Pancreas (tissue), 10 donors: Measurements from ENCODE around the gene FLVCR1. TPM values are rescaled to one million over a fixed set of nuclear protein-coding genes. Genes with fewer than 3 reads are reported as not detected.

Source experiments
- ATAC-seq, 4 donors: fragments of 200-7000 bp; cut with Tn5 transposase; one replicate each; pipeline versions ENCODE4 v1.8.0 to v1.9.1; 2020; ENCODE audit warnings: mild to moderate bottlenecking in 4 of 4, moderate library complexity in 4 of 4
- DNase-seq, 6 donors: peaks; one replicate each; pipeline ENCODE4 v3.0.0-alpha.2; 2020
- FAIRE-seq: peaks from 2 replicates; lab custom pipeline; 2012; peaks lifted over from hg19 to GRCh38; lab: Jason Lieb, UNC
- H3K27ac ChIP-seq, 4 donors: fragments of 200-600 bp; sonication (generic); 1 replicate in 3 of 4; 2 replicates in 1 of 4; pipeline versions ENCODE4 v1.5.0 to v1.8.0; 2020
- H3K27me3 ChIP-seq, 4 donors: fragments of 200-600 bp; one replicate each; pipeline ENCODE4 v1.8.0; 2021
- H3K36me3 ChIP-seq, 3 donors: fragments of 200-600 bp; sonication (generic) in 1 of 3; one replicate each; pipeline versions ENCODE4 v1.5.0 to v1.8.0; 2020 to 2021
- H3K4me1 ChIP-seq, 3 donors: fragments of 200-600 bp; one replicate each; pipeline ENCODE4 v1.8.0; 2021
- H3K4me3 ChIP-seq, 4 donors: fragments of 200-600 bp; sonication (generic) in 2 of 4; one replicate each; pipeline versions ENCODE4 v1.5.0 to v1.8.0; 2020 to 2021
- H3K9me3 ChIP-seq, 4 donors: fragments of 200-600 bp; one replicate each; pipeline ENCODE4 v1.8.0; 2021
- WGBS, 2 donors: extraction: QIAGEN DNeasy Blood & Tissue Kit; methylation state at CpG; one replicate each; pipeline ENCODE4 v1.1.7; 2013; 5-methylcytosine and 5-hydroxymethylcytosine counted together
- intact Hi-C, 3 donors: fragments of 100-400 bp; cut with DNase I; formaldehyde crosslinking; loops; one replicate each; pipeline versions ENCODE4 v1.11.1 to v1.14.2; 2022
- polyA plus RNA-seq, 2 donors: library from polyadenylated mRNA; stranded (reverse); fragments of 200-250 nt; gene quantifications; one replicate each; pipeline ENCODE4 v1.2.3, GENCODE V29; 2013
- total RNA-seq, 6 donors: library from RNA; stranded (reverse); fragmentation: NEBNext Ultra II Directional in 4 of 6; extraction: Animal tissue kit (Norgen Biotek cat#: 25700) in 4 of 6; gene quantifications; one replicate each; pipeline versions ENCODE4 v1.2.1 to v1.2.4, GENCODE V29; 2021 to 2023
- TF ChIP-seq, protein P1 (sequence below), 4 donors: fragments of 200-600 bp; sonication (generic) in 3 of 4; IDR thresholded peaks; one replicate each; pipeline versions ENCODE4 v1.5.0 to v1.8.0; 2021; ENCODE audit warnings: antibody characterized with exemption in 4 of 4
- donor health status: healthy with polysubstance abuse.
- donor health status: DM: no; HTN: no; CAD: no; lungs with moderate emphysema.
- donor health status: DM: no; HTN: no; CAD: no.
- donor health status: control.
- donor health status: control.
- donor health status: Bipolar disorder and iron deficiency.
- donor health status: DM: yes; HTN: yes; CAD: no.
- donor health status: DM: no; HTN: no; CAD: no.
- donor health status: DM: no; HTN: no; CAD: no.
- donor health status: DM: yes; HTN: yes; CAD: no.

FLVCR1 gene
- total and polyA plus RNA-seq, 8 donors = 1.4 to 5.6 (median 3.5) TPM

DNA sequence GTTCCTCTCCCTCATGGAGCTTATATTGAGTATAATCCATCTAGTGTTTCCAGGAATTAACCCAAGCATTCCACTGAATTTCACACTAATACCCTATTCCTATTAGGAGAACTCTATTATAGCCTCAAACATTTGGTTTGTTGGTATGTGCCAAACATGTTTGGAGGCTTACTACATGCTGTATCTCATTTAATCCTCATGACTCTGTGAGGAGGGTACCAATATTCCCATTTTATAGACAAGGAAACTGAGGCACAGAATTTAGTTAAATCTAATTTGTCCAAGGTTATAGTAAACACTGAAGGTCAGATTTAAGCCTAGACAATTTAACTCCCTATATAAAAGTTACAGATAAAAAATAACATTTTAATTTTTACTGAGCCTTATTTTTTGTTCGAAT is 9.1 kb downstream of the FLVCR1 start:
- Histone ChIP-seq H3K27ac (no peak overlapping the region), H3K9me3 (no peaks in the 10 kb centered on the region), H3K4me1 (peaks cover 0 to 4% (median 0%) of the 10 kb centered on the region in 3 donors), H3K4me3 (no peak overlapping the region), H3K27me3 (no peaks in the 10 kb centered on the region), H3K36me3 (no peaks in the 10 kb centered on the region)
- 92 to 100% methylated on average over 1 of the region's 1 CpG for WGBS, 2 donors
- no peak for FAIRE-seq
- no peak for DNase-seq
- no peak for ATAC-seq
- intact Hi-C loops = no loop called here
- TF ChIP-seq, protein P1, sequence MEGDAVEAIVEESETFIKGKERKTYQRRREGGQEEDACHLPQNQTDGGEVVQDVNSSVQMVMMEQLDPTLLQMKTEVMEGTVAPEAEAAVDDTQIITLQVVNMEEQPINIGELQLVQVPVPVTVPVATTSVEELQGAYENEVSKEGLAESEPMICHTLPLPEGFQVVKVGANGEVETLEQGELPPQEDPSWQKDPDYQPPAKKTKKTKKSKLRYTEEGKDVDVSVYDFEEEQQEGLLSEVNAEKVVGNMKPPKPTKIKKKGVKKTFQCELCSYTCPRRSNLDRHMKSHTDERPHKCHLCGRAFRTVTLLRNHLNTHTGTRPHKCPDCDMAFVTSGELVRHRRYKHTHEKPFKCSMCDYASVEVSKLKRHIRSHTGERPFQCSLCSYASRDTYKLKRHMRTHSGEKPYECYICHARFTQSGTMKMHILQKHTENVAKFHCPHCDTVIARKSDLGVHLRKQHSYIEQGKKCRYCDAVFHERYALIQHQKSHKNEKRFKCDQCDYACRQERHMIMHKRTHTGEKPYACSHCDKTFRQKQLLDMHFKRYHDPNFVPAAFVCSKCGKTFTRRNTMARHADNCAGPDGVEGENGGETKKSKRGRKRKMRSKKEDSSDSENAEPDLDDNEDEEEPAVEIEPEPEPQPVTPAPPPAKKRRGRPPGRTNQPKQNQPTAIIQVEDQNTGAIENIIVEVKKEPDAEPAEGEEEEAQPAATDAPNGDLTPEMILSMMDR (IDR thresholded peaks at IDR 0.05) = no peak

DNA sequence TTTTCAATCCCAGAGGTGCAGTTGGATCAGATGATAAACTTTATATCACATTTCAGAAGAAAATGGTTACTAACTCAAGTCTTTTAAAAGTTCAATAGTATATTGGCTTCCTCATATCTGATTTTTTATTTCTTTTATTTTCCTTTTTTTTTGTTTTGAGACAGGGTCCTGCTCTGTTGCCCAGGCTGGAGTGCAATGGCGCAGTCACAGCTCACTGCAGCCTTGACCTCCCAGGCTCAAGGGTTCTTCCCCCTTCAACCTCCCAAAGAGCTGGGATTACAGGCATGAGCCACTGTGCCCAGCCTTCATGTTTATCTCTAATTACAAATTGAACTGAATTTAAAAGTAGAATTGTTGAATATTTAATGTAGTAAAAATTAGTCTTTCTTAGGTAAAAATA is 13.9 kb downstream of the FLVCR1 start:
- DNase-seq = no peak
- intact Hi-C loops = no loop called here
- no peak for ATAC-seq
- Histone ChIP-seq H3K27ac (no peak overlapping the region), H3K4me3 (no peak overlapping the region), H3K4me1 (no peaks in the 10 kb centered on the region), H3K36me3 (no peaks in the 10 kb centered on the region), H3K27me3 (no peaks in the 10 kb centered on the region), H3K9me3 (no peaks in the 10 kb centered on the region)
- 100% methylated on average over 1 of the region's 1 CpG for WGBS, 2 donors
- FAIRE-seq = no peak
- TF ChIP-seq, protein P1 (IDR thresholded peaks at IDR 0.05) = no peak

DNA sequence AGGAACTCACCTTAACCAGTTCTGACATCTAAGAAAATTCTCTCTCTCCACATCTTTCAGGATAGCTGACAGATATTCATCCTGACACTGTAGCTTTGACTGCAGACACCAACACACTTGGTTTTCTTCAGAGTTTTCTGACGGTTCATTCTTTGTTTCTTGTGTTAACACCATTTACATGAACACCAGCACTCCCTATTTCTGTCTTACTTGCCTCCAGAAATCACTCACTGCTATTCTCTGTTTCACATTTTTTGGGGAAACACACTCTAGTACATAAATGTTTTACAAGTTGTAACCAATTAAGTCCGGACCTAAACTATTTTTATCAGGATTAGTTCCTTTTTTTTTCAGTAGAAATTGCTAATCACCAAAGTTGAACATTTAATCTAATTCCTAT is 15.4 kb downstream of the FLVCR1 start:
- no peak for DNase-seq
- Histone ChIP-seq H3K27me3 (no peaks in the 10 kb centered on the region), H3K36me3 (no peaks in the 10 kb centered on the region), H3K27ac (no peak overlapping the region), H3K4me1 (no peaks in the 10 kb centered on the region), H3K9me3 (no peaks in the 10 kb centered on the region), H3K4me3 (no peak overlapping the region)
- 65 to 73% methylated on average over 2 of the region's 2 CpGs for WGBS, 2 donors
- TF ChIP-seq, protein P1 (IDR thresholded peaks at IDR 0.05) = no peak
- intact Hi-C loops = no loop called here
- no peak for ATAC-seq
- no peak for FAIRE-seq

- Histone ChIP-seq H3K4me1 (no peaks in the 10 kb centered on the region), H3K27me3 (no peaks in the 10 kb centered on the region), H3K4me3 (no peak overlapping the region), H3K27ac (no peak overlapping the region), H3K36me3 (no peaks in the 10 kb centered on the region), H3K9me3 (no peaks in the 10 kb centered on the region)
- intact Hi-C loops = no loop called here
- WGBS, 2 donors = 98 to 100% methylated on average over 6 of the region's 6 CpGs
- no peak for ATAC-seq
- no peak for DNase-seq
- TF ChIP-seq, protein P1 (IDR thresholded peaks at IDR 0.05) = no peak
- FAIRE-seq = no peak
Measured at GRCh38 chr1:212878418-212878817, 20.3 kb downstream of the FLVCR1 start.

- Histone ChIP-seq H3K9me3 (no peaks in the 10 kb centered on the region), H3K36me3 (no peaks in the 10 kb centered on the region), H3K27ac (no peak overlapping the region), H3K4me3 (no peak overlapping the region), H3K4me1 (no peaks in the 10 kb centered on the region), H3K27me3 (no peaks in the 10 kb centered on the region)
- intact Hi-C loops = no loop called here
- ATAC-seq (no peak), FAIRE-seq (no peak), DNase-seq (no peak)
- WGBS, 2 donors = 88 to 90% methylated on average over 6 of the region's 6 CpGs
- TF ChIP-seq, protein P1 (IDR thresholded peaks at IDR 0.05) = no peak
Measured at GRCh38 chr1:212879947-212880690, 22.0 kb downstream of the FLVCR1 start.
